SK-N-SH (cell line): ENCODE measurements around the gene MMP23B. TPM values are rescaled to one million over a fixed set of nuclear protein-coding genes. Genes with fewer than 3 reads are reported as not detected.
A peak's percentile ranks its signal among the peaks of the same experiment; 100 is the strongest.

Experiments
- CTCF ChIA-PET: fragments of 300-600, 350-600 bp; formaldehyde crosslinking; extraction: SDS; loops from one replicate; lab custom pipeline; 2021; lab: Yijun Ruan, JAX
- POLR2A ChIA-PET: fragments of 350-600 bp; sonication (Branson Sonifier 250); formaldehyde crosslinking; extraction: SDS; loops from one replicate; lab custom pipeline; 2020; ENCODE audit warnings: antibody characterized with exemption, inconsistent platforms; lab: Yijun Ruan, JAX
- DNase-seq: peaks from one replicate; pipeline ENCODE4 v3.0.0; 2012
- H2AFZ ChIP-seq: fragments of 200-600 bp; sonication (generic); 2 replicates; pipeline ENCODE4 v1.8.1; 2016; ENCODE audit warnings: antibody characterized with exemption, mild to moderate bottlenecking, low read depth
- H3F3A ChIP-seq: fragments of 200-600 bp; sonication (generic); replicated peaks from 2 replicates; pipeline ENCODE3; 2016; ENCODE audit warnings: antibody characterized with exemption, mild to moderate bottlenecking; ENCODE audit not compliant: insufficient read depth
- H3K27ac ChIP-seq, 2 experiments: fragments of 200-500 bp in 1 of 2; fragments of 200-600 bp in 1 of 2; sonication (Bioruptor generic) in 1 of 2; sonication (generic), shearing (Covaris generic) in 1 of 2; 2 replicates each; pipeline versions ENCODE4 v1.5.1 to v1.6.1; 2014 to 2016; ENCODE audit warnings: low read depth in 2 of 2, inconsistent platforms in 1 of 2, low read length in 1 of 2, mild to moderate bottlenecking in 1 of 2, mixed read lengths in 1 of 2
- H3K27me3 ChIP-seq: fragments of 200-600 bp; sonication (generic), shearing (Covaris generic); 2 replicates; pipeline ENCODE4 v1.6.1; 2016; ENCODE audit warnings: mixed run types; ENCODE audit not compliant: insufficient read depth
- H3K36me3 ChIP-seq, 2 experiments: fragments of 200-500 bp in 1 of 2; fragments of 200-600 bp in 1 of 2; sonication (Bioruptor generic) in 1 of 2; sonication (generic) in 1 of 2; replicated peaks in 1 of 2; 2 replicates each; pipeline versions ENCODE3 to v1.5.1; 2014 to 2016; ENCODE audit warnings: low read length in 1 of 2, mild to moderate bottlenecking in 1 of 2; ENCODE audit not compliant: insufficient read depth in 2 of 2, control insufficient read depth in 1 of 2
- H3K4me1 ChIP-seq, 2 experiments: fragments of 200-500 bp in 1 of 2; fragments of 200-600 bp in 1 of 2; sonication (Bioruptor generic) in 1 of 2; sonication (generic), shearing (Covaris generic) in 1 of 2; 2 replicates each; pipeline versions ENCODE4 v1.5.1 to v1.6.1; 2014 to 2016; ENCODE audit warnings: low read depth in 1 of 2, low read length in 1 of 2, mixed run types in 1 of 2; ENCODE audit not compliant: insufficient read depth in 2 of 2, control insufficient read depth in 1 of 2
- H3K4me2 ChIP-seq: fragments of 200-600 bp; sonication (generic), shearing (Covaris generic); 2 replicates; pipeline ENCODE4 v1.6.1; 2017; ENCODE audit warnings: mixed run types
- H3K4me3 ChIP-seq, 2 experiments: fragments of 200-500 bp in 1 of 2; fragments of 200-600 bp in 1 of 2; sonication (Bioruptor generic) in 1 of 2; sonication (generic), shearing (Covaris generic) in 1 of 2; 2 replicates each; pipeline versions ENCODE4 v1.5.1 to v1.8.1; 2014 to 2016; ENCODE audit warnings: low read depth in 2 of 2, inconsistent platforms in 1 of 2, low read length in 1 of 2, mild to moderate bottlenecking in 1 of 2, mixed read lengths in 1 of 2, moderate library complexity in 1 of 2
- H3K79me2 ChIP-seq: fragments of 200-600 bp; sonication (generic); 2 replicates; pipeline ENCODE4 v1.8.1; 2017; ENCODE audit warnings: mild to moderate bottlenecking; ENCODE audit not compliant: insufficient read depth
- H3K9ac ChIP-seq: fragments of 200-600 bp; sonication (generic); 2 replicates; pipeline ENCODE4 v1.6.1; 2017; ENCODE audit warnings: mixed run types
- H3K9me2 ChIP-seq: fragments of 200-600 bp; sonication (generic); 2 replicates; pipeline ENCODE4 v1.6.1; 2017; ENCODE audit warnings: mixed run types
- H3K9me3 ChIP-seq: fragments of 200-600 bp; sonication (generic); 2 replicates; pipeline ENCODE4 v1.6.1; 2017; ENCODE audit warnings: mixed run types, mild to moderate bottlenecking, moderate library complexity
- H4K20me1 ChIP-seq: fragments of 200-600 bp; sonication (generic); 2 replicates; pipeline ENCODE4 v1.6.1; 2017; ENCODE audit warnings: mild to moderate bottlenecking, mixed run types; ENCODE audit not compliant: insufficient read depth
- ELF1 ChIP-seq: IDR thresholded peaks from 2 replicates; pipeline ENCODE4 v1.4.0; 2012
- FOXM1 ChIP-seq: IDR thresholded peaks from 2 replicates; pipeline ENCODE4 v1.4.0; 2012; ENCODE audit warnings: low read depth, mild to moderate bottlenecking
- GABPA ChIP-seq: IDR thresholded peaks from 2 replicates; pipeline ENCODE4 v1.4.0; 2012; ENCODE audit warnings: low read depth, mild to moderate bottlenecking
- GATA2 ChIP-seq: sonication (generic); formaldehyde crosslinking; IDR thresholded peaks from 2 replicates; pipeline ENCODE4 v1.5.0; 2020; ENCODE audit warnings: mild to moderate bottlenecking, missing genetic modification reagents
- MEF2A ChIP-seq: IDR thresholded peaks from 2 replicates; pipeline ENCODE4 v1.4.0; 2012; ENCODE audit warnings: low read depth, borderline replicate concordance
- POLR2AphosphoS5 ChIP-seq: IDR thresholded peaks from 2 replicates; pipeline ENCODE4 v1.6.1; 2012; ENCODE audit warnings: low read depth, low read length
- RXRA ChIP-seq: IDR thresholded peaks from 2 replicates; pipeline ENCODE4 v1.4.0; 2012; ENCODE audit warnings: low read depth, mild to moderate bottlenecking, borderline replicate concordance
- SIN3A ChIP-seq: IDR thresholded peaks from 2 replicates; pipeline ENCODE4 v1.6.1; 2012; ENCODE audit warnings: low read depth, mild to moderate bottlenecking, low read length, moderate library complexity, borderline replicate concordance
- SMC3 ChIP-seq: IDR thresholded peaks from 2 replicates; pipeline ENCODE4 v1.6.1; 2012; ENCODE audit warnings: low read depth, low read length, improper control_type of control experiment
- TCF12 ChIP-seq: IDR thresholded peaks from 2 replicates; pipeline ENCODE4 v1.4.0; 2012
- YY1 ChIP-seq: IDR thresholded peaks from 2 replicates; pipeline ENCODE4 v1.4.0; 2012; ENCODE audit warnings: low read depth, mild to moderate bottlenecking
- WGBS: methylation state at CpG from one replicate; pipeline ENCODE4 v1.1.6; 2017; ENCODE audit warnings: low lambda C conversion rate; 5-methylcytosine and 5-hydroxymethylcytosine counted together
- polyA plus RNA-seq, 3 experiments: library from polyadenylated mRNA; depleted of rRNA; stranded (reverse); fragments of >200 nt; gene quantifications; 2 replicates each; pipeline ENCODE4 v1.2.3, GENCODE V29; 2012
- TF ChIP-seq, protein P1 (sequence below): fragments of 150-350 bp; IDR thresholded peaks from 2 replicates; pipeline ENCODE4 v1.6.1; 2017; ENCODE audit warnings: antibody characterized with exemption, low read length, low read depth, borderline replicate concordance
- TF ChIP-seq, protein P2 (sequence below): IDR thresholded peaks from 2 replicates; pipeline ENCODE4 v1.6.1; 2012; ENCODE audit warnings: mild to moderate bottlenecking, low read depth, low read length, moderate library complexity
- TF ChIP-seq, protein P3 (sequence below): IDR thresholded peaks from 2 replicates; pipeline ENCODE4; 2012
- TF ChIP-seq, protein P4 (sequence below): fragments of 200-600 bp; sonication (generic); IDR thresholded peaks from 2 replicates; pipeline ENCODE4 v1.6.1; 2017; ENCODE audit warnings: antibody characterized with exemption, mild to moderate bottlenecking, moderate library complexity
- TF ChIP-seq, protein P5 (sequence below): IDR thresholded peaks from 2 replicates; pipeline ENCODE4 v1.4.0; 2012; ENCODE audit warnings: low read depth, borderline replicate concordance
- TF ChIP-seq, protein P6 (sequence below): IDR thresholded peaks from 2 replicates; pipeline ENCODE4 v1.4.0; 2012; ENCODE audit warnings: low read depth

Gene MMP23B
- polyA plus RNA-seq, 1 of the 3 experiments (the other 2 are of a cell fraction) = 1.2 TPM

DNA sequence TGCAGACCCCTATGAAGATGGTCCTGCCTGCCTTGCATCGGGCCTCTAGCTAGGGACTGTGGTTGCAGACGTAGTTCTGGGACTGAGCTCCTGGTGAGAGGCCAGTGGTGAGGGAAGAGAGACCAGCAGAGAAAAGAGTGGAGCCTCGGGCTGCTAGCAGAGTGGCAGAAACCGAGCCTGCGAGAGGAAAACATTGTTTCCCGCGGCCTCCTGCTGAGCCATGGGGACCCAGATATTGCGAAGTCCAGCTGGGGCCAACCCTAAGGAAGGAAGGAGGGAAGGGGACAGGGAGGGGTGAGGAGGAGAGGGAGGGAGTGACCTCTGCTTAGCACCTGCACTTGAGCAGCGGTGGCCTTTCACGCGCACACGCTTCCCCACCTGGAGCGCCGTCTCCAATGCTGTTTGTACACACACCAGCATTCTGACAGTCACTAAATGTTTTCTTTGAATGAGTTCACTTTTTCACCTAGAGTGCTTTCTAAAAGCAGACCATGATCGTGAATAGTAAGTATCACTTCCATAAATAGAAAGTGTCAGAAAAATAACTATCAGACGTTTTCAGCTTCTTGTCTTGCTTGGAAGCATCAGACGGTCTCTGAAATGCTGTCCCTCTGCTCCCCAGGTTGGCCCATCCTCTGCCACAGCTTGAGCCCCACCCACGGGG, 29.5 kb upstream of the MMP23B start:
- Histone ChIP-seq H3K36me3 (no peaks in the 10 kb centered on the region), H4K20me1 (no peaks in the 10 kb centered on the region; the same call in 1 of the 2 replicates), H3K9me2 (no peaks in the 10 kb centered on the region), H3K4me3 (no peak overlapping the region), H3K27ac (no peak overlapping the region), H3K9me3 (no peaks in the 10 kb centered on the region), H3K79me2 (no peaks in the 10 kb centered on the region), H3K4me1 (peaks cover 0 to 21% of the 10 kb centered on the region in 2 experiments; a peak in 1 of 4 replicates), H2AFZ (no peak overlapping the region), H3K4me2 (no peak overlapping the region), H3K27me3 (no peaks in the 10 kb centered on the region), H3K9ac (no peak overlapping the region), H3F3A (no peaks in the 10 kb centered on the region)
- TF ChIP-seq GABPA = no peak
- TF ChIP-seq, protein P1, sequence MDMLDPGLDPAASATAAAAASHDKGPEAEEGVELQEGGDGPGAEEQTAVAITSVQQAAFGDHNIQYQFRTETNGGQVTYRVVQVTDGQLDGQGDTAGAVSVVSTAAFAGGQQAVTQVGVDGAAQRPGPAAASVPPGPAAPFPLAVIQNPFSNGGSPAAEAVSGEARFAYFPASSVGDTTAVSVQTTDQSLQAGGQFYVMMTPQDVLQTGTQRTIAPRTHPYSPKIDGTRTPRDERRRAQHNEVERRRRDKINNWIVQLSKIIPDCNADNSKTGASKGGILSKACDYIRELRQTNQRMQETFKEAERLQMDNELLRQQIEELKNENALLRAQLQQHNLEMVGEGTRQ = no peak
- TF ChIP-seq SMC3 = no peak
- TF ChIP-seq FOXM1 = no peak
- no peak for TF ChIP-seq TCF12
- no peak for TF ChIP-seq SIN3A
- no peak for TF ChIP-seq POLR2AphosphoS5
- 79% methylated on average over 16 of the region's 18 CpGs for WGBS
- CTCF ChIA-PET = interaction anchor here (1.0 kb wide), 1 partner anchor 52 kb away, joined by 3 read pairs; no protein-coding TSS in a partner anchor
- DNase-seq = no peak
- POLR2A ChIA-PET = no interaction called here

DNA sequence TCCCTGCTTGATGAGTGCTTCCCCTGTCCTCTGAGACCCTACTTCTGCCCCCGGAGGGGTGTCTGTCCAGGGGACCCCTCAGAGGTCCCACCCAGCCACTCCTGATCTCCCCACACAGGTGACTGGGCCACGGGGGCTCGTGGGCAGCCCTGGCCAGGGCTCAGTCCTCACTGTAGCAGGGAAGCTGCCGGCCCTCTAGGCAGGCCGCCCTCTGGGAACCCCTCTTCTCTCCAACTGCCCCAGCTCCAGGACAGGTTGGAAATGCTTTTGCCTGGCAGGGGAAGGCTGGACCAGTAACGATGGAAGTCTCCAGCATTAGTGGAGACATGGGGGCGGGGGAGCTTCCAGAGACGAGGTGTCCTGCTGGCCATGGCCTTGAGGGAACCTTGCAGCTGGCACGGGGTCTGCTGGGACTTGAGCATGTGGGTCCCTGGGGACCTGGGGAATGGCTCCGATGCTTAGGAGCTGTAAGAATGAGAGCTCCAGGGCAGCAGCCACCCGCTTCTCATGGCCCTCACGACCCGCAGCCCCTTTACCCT, 28.9 kb upstream of the MMP23B start:
- 63% methylated on average over 3 of the region's 13 CpGs for WGBS
- peak; percentile 26 for DNase-seq
- no peak for TF ChIP-seq YY1
- TF ChIP-seq, protein P2, sequence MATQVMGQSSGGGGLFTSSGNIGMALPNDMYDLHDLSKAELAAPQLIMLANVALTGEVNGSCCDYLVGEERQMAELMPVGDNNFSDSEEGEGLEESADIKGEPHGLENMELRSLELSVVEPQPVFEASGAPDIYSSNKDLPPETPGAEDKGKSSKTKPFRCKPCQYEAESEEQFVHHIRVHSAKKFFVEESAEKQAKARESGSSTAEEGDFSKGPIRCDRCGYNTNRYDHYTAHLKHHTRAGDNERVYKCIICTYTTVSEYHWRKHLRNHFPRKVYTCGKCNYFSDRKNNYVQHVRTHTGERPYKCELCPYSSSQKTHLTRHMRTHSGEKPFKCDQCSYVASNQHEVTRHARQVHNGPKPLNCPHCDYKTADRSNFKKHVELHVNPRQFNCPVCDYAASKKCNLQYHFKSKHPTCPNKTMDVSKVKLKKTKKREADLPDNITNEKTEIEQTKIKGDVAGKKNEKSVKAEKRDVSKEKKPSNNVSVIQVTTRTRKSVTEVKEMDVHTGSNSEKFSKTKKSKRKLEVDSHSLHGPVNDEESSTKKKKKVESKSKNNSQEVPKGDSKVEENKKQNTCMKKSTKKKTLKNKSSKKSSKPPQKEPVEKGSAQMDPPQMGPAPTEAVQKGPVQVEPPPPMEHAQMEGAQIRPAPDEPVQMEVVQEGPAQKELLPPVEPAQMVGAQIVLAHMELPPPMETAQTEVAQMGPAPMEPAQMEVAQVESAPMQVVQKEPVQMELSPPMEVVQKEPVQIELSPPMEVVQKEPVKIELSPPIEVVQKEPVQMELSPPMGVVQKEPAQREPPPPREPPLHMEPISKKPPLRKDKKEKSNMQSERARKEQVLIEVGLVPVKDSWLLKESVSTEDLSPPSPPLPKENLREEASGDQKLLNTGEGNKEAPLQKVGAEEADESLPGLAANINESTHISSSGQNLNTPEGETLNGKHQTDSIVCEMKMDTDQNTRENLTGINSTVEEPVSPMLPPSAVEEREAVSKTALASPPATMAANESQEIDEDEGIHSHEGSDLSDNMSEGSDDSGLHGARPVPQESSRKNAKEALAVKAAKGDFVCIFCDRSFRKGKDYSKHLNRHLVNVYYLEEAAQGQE = no peak
- no peak for TF ChIP-seq MEF2A
- no peak for TF ChIP-seq SIN3A
- TF ChIP-seq, protein P3, sequence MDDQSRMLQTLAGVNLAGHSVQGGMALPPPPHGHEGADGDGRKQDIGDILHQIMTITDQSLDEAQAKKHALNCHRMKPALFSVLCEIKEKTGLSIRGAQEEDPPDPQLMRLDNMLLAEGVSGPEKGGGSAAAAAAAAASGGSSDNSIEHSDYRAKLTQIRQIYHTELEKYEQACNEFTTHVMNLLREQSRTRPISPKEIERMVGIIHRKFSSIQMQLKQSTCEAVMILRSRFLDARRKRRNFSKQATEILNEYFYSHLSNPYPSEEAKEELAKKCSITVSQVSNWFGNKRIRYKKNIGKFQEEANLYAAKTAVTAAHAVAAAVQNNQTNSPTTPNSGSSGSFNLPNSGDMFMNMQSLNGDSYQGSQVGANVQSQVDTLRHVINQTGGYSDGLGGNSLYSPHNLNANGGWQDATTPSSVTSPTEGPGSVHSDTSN = no peak
- no peak for TF ChIP-seq TCF12
- no peak for TF ChIP-seq ELF1
- TF ChIP-seq, protein P4, sequence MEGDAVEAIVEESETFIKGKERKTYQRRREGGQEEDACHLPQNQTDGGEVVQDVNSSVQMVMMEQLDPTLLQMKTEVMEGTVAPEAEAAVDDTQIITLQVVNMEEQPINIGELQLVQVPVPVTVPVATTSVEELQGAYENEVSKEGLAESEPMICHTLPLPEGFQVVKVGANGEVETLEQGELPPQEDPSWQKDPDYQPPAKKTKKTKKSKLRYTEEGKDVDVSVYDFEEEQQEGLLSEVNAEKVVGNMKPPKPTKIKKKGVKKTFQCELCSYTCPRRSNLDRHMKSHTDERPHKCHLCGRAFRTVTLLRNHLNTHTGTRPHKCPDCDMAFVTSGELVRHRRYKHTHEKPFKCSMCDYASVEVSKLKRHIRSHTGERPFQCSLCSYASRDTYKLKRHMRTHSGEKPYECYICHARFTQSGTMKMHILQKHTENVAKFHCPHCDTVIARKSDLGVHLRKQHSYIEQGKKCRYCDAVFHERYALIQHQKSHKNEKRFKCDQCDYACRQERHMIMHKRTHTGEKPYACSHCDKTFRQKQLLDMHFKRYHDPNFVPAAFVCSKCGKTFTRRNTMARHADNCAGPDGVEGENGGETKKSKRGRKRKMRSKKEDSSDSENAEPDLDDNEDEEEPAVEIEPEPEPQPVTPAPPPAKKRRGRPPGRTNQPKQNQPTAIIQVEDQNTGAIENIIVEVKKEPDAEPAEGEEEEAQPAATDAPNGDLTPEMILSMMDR = no peak
- TF ChIP-seq, protein P5, sequence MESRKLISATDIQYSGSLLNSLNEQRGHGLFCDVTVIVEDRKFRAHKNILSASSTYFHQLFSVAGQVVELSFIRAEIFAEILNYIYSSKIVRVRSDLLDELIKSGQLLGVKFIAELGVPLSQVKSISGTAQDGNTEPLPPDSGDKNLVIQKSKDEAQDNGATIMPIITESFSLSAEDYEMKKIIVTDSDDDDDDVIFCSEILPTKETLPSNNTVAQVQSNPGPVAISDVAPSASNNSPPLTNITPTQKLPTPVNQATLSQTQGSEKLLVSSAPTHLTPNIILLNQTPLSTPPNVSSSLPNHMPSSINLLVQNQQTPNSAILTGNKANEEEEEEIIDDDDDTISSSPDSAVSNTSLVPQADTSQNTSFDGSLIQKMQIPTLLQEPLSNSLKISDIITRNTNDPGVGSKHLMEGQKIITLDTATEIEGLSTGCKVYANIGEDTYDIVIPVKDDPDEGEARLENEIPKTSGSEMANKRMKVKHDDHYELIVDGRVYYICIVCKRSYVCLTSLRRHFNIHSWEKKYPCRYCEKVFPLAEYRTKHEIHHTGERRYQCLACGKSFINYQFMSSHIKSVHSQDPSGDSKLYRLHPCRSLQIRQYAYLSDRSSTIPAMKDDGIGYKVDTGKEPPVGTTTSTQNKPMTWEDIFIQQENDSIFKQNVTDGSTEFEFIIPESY = no peak
- TF ChIP-seq, protein P6, sequence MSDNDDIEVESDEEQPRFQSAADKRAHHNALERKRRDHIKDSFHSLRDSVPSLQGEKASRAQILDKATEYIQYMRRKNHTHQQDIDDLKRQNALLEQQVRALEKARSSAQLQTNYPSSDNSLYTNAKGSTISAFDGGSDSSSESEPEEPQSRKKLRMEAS = no peak
- no peak for TF ChIP-seq GATA2 (CRISPR knock-in tag)
- no peak for TF ChIP-seq RXRA
- TF ChIP-seq FOXM1 = no peak

More for the DNA sequence above, 28.9 kb upstream of the MMP23B start:
- Histone ChIP-seq H3K4me2 (no peak overlapping the region), H2AFZ (no peak overlapping the region), H3K36me3 (no peaks in the 10 kb centered on the region), H3K27ac (no peak overlapping the region), H3K4me1 (peaks cover 0 to 17% of the 10 kb centered on the region in 2 experiments; a peak in 1 of 4 replicates), H3K79me2 (no peaks in the 10 kb centered on the region), H3K9ac (no peak overlapping the region), H3K4me3 (no peak overlapping the region), H3K9me3 (no peaks in the 10 kb centered on the region), H3K9me2 (no peaks in the 10 kb centered on the region), H4K20me1 (no peaks in the 10 kb centered on the region), H3K27me3 (no peaks in the 10 kb centered on the region), H3F3A (no peaks in the 10 kb centered on the region)
- ChIA-PET POLR2A (no interaction called here), CTCF (interaction anchor here (1.0 to 1.5 kb wide), 2 partner anchors 11 to 52 kb away, joined by 3 read pairs; no protein-coding TSS in a partner anchor)
